GM18511 (cell line): ENCODE measurements around the gene PPIE.
A peak's percentile ranks its signal among the peaks of the same experiment; 100 is the strongest.

Source experiments
- ATAC-seq: cut with Tn5 transposase; IDR thresholded peaks from one replicate; pipeline ENCODE4 v1.9.1; 2021; ENCODE audit warnings: mild to moderate bottlenecking, moderate library complexity; ENCODE audit not compliant: unreplicated experiment

Gene PPIE

GRCh38 chr1:39738622-39739366 is at the start of gene PPIE:
Gene PPIE, plus strand, starts transcription at chr1:39738882. Its CDS starts 19 bp downstream, at chr1:39738901.
- peak; percentile 85 for ATAC-seq

- no peak for ATAC-seq
Measured at GRCh38 chr1:39689214-39689613, 49.5 kb upstream of the PPIE start.

DNA sequence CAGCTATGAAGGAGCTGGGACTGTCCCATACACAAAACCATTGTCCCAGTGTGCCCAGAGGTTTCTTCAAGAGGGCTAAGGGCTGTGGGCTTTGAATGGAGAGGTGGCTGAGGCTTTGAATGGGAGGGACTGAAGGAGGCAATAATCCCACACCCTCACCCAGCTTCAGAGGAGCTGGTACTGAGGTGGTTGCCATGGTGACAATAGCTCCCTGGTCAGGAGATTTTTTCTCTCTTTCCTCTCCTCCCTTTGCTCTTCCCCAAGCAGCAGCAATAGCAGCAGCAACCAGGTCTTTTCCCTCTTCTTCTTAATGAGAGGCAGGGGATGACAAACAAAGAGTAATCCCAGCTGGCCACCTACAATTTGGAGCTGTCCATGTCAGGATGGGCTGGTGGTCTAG is 49.0 kb upstream of the PPIE start:
- no peak for ATAC-seq

DNA sequence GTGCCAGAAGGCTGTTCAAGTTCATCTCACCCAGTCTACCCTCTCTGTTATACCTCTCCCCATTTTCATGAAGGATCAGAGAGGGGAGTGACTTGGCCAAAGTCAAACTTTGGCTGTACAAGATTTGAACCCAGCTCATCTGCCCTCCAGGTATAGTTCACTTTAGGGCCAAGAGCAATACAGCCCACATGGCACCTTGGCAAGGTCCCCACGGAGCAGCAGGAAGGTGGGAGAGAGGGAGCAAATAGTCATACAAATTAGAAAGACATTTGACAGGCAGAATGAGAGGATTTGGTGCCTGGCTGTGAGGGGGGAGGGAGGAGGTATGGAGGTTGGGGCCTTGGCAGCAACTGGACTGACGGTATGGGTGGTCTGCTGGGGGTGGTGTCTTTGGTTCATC is 48.5 kb upstream of the PPIE start:
- no peak for ATAC-seq

DNA sequence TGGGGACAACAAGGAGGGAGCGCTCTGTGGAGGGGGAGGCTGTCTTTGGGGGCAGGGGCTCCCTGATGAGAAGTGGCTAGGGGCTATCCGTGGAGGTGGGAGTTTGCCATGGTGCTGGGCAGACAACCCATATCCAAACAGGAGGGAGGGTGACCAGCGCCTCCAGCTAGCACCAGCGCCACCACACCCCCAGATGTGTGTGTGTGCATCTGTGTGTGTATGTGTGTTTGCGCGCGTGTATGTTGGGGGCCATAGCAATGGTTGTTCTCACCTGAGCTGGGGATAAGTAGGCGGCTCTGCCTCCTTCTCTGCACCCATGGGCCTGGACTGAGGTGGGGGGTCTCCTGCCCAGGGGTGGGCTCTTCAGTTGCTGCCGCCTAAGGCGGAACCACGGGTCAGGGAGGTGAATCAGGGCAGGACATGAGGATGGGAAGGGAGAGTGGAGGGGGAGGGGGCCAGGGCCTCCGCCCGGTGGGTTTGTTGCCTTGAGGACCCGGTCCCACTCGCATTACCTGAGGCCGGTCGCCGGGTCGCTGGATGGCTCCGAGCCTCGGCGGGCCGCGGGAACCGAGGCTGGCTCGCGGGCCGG is 47.8 kb upstream of the PPIE start:
- peak; percentile 11 for ATAC-seq

GRCh38 chr1:39691383-39692151 is 47.1 kb upstream of the PPIE start, which contains the start of gene HPCAL4:
Gene HPCAL4, minus strand, starts transcription at chr1:39691433. Its CDS starts 6,830 bp downstream, at chr1:39684603.
- peak; percentile 81 for ATAC-seq

DNA sequence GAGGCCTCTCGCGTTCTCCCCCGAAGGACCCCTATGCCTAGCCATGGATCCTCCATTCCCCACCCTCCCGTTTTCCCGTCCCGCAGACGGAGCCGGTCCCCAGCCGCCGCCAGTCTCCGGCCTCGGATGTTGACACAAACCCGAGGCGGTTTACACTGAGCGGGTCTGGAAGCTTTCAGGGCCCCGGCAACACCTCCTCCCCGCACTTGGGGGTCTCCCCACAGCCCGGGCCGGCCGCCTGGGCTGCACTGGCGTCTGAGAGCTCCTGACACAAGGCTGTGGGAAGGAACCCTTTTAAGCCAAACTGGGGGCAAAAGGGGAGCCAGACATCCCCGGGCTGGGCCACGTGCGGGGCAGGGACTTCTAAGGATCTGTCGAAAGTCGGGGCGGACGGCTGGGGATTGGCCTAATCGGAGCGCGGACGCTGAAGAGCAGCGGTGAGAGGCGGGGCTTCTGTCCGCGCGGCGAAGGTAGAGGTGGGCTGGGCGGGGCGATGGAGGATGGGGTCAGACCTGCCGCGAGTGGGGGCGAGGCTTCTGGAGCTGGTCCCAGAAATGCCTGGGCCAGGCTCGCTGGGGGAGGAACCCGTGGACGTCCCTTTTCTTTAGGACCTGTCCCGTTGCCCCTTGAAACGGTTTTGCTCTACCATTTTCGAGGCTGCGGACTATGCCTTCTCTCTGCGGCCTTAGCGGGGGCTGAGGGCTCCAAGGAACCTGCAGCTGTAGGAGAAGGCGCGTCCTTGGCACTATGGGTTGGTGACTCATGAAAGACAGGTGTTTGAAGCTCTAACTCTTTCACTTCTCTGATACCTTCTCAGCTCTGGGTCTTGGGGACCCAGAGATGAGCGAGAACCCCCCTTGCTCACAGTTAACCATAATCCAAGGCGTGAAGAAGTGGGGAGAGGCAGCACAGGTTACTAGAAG is 46.3 kb upstream of the PPIE start:
- ATAC-seq = no peak

GRCh38 chr1:39694026-39694425 is 44.7 kb upstream of the PPIE start:
- no peak for ATAC-seq

GRCh38 chr1:39695016-39695415 is 43.7 kb upstream of the PPIE start:
- no peak for ATAC-seq

GRCh38 chr1:39696448-39696847 is 42.2 kb upstream of the PPIE start:
- no peak for ATAC-seq

DNA sequence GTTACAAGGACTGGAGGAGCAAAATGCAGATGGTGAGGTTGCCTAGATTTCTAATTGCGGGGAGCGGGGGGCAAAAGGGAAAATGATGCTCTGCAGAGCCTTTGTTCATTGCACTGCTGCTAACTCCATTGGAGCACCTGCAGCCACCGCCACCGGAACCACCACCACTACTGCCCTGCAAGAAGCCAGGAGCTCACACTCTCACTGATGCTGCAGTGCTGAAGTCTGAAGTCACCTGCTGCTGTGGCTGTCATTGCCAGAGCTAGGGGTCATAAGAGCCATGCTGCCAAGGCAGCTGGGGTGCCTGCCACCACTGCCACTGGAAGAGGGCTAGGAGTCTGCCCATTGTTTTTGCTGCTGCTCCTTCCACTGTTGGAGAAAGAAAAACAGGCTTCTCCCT is 40.1 kb upstream of the PPIE start:
- ATAC-seq = no peak

DNA sequence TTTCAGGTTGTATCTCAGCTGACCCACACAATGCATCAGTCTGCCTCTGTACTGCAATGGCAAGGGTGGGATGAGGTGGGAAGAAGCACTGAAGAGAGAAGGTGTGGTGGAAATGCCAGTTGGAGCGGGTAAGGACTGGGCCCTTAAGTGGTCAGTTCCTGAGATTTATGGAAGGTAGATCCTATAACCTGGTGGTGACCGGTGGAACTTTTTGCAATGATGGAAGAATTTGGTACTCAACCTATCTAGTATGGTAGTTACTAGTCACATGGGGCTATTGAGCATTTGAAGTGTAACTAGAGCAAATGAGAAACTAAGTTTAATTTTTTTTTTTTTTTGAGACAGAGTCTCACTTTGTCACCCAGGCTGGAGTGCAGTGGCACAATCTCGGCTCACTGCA is 39.3 kb upstream of the PPIE start:
- ATAC-seq = no peak

DNA sequence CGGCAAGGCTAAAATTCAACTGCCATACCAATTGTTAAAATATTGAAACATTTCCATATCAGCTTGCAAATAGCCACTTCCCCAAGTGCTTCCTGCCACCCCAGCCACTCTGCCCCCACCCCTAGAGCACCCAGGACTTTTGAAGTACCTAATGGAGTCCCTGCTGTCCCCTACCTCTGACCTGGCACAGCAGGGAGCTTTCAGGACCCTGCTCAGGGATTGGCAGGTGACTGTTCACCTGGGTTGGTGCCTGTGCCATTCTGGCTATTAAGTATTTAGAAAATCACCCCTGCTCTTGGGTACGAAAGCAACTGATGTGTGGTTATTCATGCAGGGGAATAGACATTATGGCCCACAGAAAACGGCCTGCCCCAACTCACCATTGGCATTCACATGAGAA is 38.3 kb upstream of the PPIE start:
- no peak for ATAC-seq

DNA sequence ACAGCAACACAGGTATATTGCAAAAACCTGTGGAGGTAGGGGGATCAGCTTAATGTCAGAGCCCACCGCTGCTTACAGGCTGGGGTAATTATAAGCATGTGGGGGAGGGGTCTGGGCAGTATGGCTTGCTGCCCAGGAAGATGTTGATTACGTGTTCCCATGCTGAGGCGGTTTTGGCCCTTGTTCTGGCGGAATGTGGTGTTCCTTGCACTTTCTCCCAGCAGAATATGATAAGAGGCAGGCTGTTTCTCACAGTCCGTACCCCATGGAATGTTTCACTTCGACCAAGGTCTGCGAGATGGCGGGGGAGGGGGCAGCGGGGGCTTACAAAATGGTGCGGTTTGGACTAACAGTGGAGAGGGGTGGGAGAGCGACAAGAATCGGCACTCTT is 37.6 kb upstream of the PPIE start:
- ATAC-seq = no peak

DNA sequence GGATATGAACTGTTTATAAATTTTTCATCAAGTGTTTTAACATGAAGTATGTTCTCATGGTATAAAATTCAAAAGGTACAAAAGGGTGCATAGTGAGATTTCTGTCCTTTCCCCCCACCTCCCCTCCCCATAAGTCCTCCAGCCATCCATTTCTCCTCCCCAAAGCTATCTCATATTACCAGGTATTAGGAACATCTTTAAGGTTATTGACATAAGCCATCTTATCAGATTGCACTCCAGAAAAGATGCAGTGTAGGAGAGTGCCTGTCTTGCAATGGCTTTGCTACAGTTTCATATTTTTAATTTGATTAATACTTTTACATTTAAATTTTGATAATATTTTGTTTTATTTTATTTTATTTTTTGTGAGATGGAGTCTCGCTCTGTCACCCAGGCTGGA is 33.9 kb upstream of the PPIE start:
- ATAC-seq = no peak

DNA sequence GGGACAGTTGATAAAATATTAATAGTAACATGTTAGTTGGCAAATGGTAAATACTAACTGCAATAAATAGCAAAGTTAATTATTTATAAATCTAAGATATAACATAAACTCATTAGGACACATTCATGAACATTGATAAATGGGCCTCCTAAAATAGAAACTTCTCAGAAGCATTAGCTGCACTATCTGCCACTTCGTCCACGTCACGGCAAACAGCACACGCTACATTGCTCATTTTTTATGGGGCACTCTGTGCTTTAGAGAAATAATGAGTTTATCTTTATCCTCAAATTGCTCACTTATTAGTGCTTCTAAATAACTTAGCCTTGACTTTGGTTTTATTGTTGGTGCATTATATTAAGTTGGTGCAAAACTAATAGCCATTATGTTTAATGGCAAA is 31.2 kb upstream of the PPIE start:
- no peak for ATAC-seq

DNA sequence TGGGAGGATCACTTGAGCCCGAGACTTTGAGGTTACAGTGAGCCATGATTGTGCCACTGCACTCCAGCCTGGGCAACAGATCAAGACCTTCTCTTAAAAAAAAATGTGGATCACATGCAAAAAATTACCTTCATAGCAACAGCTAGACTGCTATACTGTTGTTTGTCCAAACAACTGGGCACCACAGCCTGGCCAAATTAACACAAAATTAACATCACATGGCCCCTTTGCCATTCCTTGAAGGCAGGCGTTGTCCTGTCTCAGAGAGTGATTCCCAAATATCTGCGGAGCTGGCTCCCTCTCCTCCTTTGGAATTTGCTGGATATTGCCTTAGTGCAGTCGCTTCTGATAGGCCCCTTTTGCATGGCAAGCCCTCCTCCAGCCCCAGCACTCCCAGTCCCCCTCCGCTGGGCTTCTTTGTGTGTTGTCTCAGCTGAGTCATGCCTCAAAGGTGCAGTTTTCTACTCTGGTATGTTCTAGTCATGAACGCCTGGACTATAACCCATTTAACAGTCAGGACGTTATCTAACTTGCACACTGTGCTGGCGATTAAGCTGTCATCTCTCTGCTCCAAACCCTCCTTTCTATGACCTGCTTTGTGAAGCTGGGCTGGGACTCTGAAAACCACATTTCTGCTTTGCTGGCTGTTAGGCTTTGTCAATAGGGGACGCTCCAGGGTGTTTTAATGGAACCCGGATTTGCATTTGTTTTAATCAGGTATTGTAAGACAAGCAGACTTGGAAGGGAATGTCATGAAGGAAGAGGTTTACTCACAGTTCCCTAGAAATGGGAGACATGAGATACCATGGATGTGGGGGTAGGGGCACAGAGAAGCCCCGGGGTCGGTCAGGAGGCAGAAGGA is 27.3 kb upstream of the PPIE start:
- ATAC-seq = no peak

GRCh38 chr1:39711966-39712340 is 26.7 kb upstream of the PPIE start:
- no peak for ATAC-seq

DNA sequence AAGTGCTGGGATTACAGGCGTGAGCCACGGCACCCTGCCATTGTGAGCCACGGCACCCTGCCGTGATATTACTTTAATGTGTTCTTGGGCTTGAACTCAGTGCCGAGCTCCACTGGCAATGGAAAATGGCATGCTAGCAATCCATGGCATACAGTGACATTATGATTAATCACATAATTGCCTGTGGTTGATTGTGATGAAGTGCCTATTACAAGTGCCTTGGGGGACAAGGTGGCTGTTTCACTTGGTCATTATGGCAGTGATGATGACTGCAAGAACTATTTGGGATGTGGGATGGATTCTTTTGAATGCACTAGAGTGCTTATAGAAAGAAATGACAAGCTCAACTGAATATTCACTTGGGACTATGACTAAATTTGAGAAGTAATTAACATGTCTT is 25.1 kb upstream of the PPIE start:
- no peak for ATAC-seq

DNA sequence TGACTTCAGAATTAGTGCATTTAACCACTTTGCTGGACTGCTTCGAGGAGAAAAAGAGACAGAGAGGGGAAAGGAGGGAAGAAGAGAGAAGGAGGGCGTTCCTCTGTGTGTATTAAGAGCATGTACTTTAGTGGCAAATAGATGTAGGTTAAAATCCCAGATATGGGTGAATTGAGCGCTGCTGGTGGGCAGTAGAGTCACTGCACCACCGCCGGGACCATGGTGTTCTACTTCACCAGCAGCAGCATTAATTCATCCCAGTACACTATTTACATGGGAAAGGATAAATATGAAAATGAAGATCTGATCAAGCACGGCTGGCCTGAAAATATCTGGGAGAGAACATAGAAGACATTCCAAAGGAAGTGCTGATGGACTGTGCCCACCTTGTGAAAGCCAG is 20.9 kb upstream of the PPIE start:
- no peak for ATAC-seq
